ENCODE data around the gene CELF5. TPM values are rescaled to one million over a fixed set of nuclear protein-coding genes. Genes with fewer than 3 reads are reported as not detected.

CELF5 gene
- total RNA-seq, 4 donors from 2014 or later = 0.28 to 0.73 TPM; not detected in 2

DNA sequence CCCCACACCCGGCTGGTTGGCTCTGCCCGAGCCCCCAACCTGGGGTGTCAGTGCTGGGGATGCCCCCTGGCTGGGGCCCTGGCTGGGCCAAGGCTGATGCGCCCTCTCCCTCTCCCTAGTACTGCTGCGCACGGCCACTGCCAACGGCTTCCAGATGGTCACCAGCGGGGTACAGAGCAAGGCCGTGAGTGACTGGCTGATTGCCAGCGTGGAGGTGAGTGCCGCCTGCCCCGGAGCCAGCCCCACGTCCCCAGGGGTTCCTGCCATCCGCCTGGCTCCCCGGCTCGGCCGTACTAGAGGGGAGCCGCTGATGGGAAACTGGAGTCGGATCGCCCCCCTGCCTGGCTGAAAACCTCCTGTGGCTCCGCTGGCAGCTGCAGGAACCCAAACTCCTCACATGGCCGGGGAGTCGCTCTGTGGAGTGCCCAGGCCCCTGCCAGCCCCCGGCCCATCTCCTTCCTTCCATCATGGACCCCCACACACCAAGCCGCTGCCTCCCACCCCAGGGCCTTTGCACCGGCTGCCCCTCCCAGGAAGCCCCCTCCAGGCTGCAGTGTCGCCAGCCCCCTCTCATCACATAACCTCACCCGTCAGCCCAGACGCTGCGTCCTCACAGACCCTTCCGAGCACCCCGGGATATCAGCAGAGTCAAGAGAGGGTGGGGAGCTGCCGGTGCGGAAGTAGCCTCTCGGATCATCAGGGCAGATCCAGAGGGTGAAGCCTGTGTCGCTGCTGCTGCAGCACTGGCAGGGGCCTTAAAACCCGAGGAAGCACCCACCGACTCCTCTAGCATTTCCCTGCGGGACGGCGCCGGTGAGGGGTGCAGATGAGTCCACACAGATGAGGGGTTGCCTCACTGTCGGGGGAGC lies 28.2 kb upstream of the CELF5 start:
- Histone ChIP-seq H3K36me3 (no peaks in the 10 kb centered on the region), H3K4me1 (no peaks in the 10 kb centered on the region), H3K27me3 (no peaks in the 10 kb centered on the region), H3K27ac (no peak overlapping the region), H3K9me3 (no peaks in the 10 kb centered on the region), H3K4me3 (no peak overlapping the region)
- no peak for DNase-seq
- intact Hi-C loops (cut with DNase I; ENCODE audit: low total_unique reads) = no loop called here
- TF ChIP-seq, protein P1, sequence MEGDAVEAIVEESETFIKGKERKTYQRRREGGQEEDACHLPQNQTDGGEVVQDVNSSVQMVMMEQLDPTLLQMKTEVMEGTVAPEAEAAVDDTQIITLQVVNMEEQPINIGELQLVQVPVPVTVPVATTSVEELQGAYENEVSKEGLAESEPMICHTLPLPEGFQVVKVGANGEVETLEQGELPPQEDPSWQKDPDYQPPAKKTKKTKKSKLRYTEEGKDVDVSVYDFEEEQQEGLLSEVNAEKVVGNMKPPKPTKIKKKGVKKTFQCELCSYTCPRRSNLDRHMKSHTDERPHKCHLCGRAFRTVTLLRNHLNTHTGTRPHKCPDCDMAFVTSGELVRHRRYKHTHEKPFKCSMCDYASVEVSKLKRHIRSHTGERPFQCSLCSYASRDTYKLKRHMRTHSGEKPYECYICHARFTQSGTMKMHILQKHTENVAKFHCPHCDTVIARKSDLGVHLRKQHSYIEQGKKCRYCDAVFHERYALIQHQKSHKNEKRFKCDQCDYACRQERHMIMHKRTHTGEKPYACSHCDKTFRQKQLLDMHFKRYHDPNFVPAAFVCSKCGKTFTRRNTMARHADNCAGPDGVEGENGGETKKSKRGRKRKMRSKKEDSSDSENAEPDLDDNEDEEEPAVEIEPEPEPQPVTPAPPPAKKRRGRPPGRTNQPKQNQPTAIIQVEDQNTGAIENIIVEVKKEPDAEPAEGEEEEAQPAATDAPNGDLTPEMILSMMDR (IDR thresholded peaks at IDR 0.05) = no peak
- no peak for TF ChIP-seq POLR2A (IDR thresholded peaks at IDR 0.05)

DNA sequence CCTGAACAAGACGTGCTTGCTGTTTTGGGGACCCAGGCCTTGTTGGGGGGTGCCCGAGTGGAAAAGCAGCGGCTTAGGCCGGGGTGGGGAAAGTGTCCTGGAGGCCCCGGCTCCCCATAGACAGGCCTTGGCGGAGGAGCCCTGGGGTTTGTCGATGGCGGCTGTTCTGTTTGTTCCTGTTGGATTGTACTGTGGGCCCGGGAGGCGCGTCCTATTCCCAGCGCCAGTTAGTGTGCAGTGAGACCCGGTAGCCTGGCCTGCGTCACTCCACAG lies 27.6 kb upstream of the CELF5 start:
- no peak for TF ChIP-seq POLR2A (IDR thresholded peaks at IDR 0.05)
- TF ChIP-seq, protein P1 (IDR thresholded peaks at IDR 0.05) = no peak
- H3K4me1 ChIP-seq = no peaks in the 10 kb centered on the region
- DNase-seq = no peak
- intact Hi-C loops (cut with DNase I; ENCODE audit: low total_unique reads) = no loop called here
- no peak overlapping the region for H3K27ac ChIP-seq
- no peaks in the 10 kb centered on the region for H3K9me3 ChIP-seq
- H3K4me3 ChIP-seq = no peak overlapping the region
- no peaks in the 10 kb centered on the region for H3K36me3 ChIP-seq
- H3K27me3 ChIP-seq = no peaks in the 10 kb centered on the region

GRCh38 chr19:3198901-3199700 lies 25.4 kb upstream of the CELF5 start:
- H3K4me1 ChIP-seq = no peaks in the 10 kb centered on the region
- intact Hi-C loops (cut with DNase I; ENCODE audit: low total_unique reads) = no loop called here
- H3K4me3 ChIP-seq = no peak overlapping the region
- no peaks in the 10 kb centered on the region for H3K9me3 ChIP-seq
- no peak for TF ChIP-seq POLR2A (IDR thresholded peaks at IDR 0.05)
- TF ChIP-seq, protein P1 (IDR thresholded peaks at IDR 0.05) = no peak
- no peak for DNase-seq
- H3K36me3 ChIP-seq = no peaks in the 10 kb centered on the region
- no peak overlapping the region for H3K27ac ChIP-seq
- H3K27me3 ChIP-seq = no peaks in the 10 kb centered on the region

GRCh38 chr19:3201072-3201700 lies 23.3 kb upstream of the CELF5 start:
- no peak overlapping the region for H3K27ac ChIP-seq
- no peaks in the 10 kb centered on the region for H3K27me3 ChIP-seq
- no peak for TF ChIP-seq POLR2A (IDR thresholded peaks at IDR 0.05)
- TF ChIP-seq, protein P1 (IDR thresholded peaks at IDR 0.05) = no peak
- intact Hi-C loops (cut with DNase I; ENCODE audit: low total_unique reads) = no loop called here
- H3K4me1 ChIP-seq = no peaks in the 10 kb centered on the region
- no peak for DNase-seq
- no peaks in the 10 kb centered on the region for H3K36me3 ChIP-seq
- H3K4me3 ChIP-seq = no peak overlapping the region
- no peaks in the 10 kb centered on the region for H3K9me3 ChIP-seq

- TF ChIP-seq, protein P1 (IDR thresholded peaks at IDR 0.05) = no peak
- TF ChIP-seq POLR2A (IDR thresholded peaks at IDR 0.05) = no peak
- H3K36me3 ChIP-seq = no peaks in the 10 kb centered on the region
- H3K4me3 ChIP-seq = no peak overlapping the region
These were observed 22.6 kb upstream of the CELF5 start for GRCh38 chr19:3201911-3202310.

More at GRCh38 chr19:3201911-3202310, 22.6 kb upstream of the CELF5 start:
- intact Hi-C loops (cut with DNase I; ENCODE audit: low total_unique reads) = no loop called here
- no peak for DNase-seq
- Histone ChIP-seq H3K4me1 (no peaks in the 10 kb centered on the region), H3K9me3 (no peaks in the 10 kb centered on the region), H3K27me3 (no peaks in the 10 kb centered on the region), H3K27ac (no peak overlapping the region)
